ENCODE data around the gene ZNF618. TPM values are rescaled to one million over a fixed set of nuclear protein-coding genes. Genes with fewer than 3 reads are reported as not detected.
"Not testable (repeated sequence)": the region's sequence is repeated elsewhere in the genome, so short reads cannot be mapped to it uniquely, and the experiment has no call there.

The ZNF618 gene
- polyA plus RNA-seq, 1 donor (not counting 4 experiments of a cell fraction or from before 2014, with no cell fraction given): 2.5 TPM

DNA sequence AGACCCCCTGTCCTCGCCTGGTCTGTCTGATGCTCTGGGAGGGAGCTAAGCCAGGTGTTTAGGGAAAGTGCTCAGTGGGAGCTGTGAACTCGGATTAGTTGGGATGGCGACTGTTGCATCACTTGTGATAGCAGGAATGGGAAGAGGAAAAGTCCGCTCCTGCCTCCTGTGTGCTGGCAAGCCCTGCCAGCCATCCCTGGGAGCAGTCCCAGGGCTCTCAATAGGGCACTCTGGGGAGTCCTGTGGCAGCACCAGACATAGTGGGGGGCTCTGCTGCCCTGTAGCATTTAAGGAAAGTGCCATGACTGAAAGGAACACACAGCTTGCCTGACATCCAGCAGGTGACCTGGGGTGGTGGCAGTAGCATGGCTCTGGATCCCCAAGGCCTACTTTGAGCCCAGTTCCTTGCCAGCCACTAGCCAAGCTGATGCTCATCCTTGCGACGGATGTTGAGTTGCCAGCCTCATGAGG is 120.5 kb downstream of the ZNF618 start:
- Histone ChIP-seq H3K27ac (ENCODE audit: control insufficient read depth, insufficient read depth, low read length) (no peak overlapping the region), H3K4me1 (ENCODE audit: control insufficient read depth, extremely low read depth, insufficient read depth, low read length) (no peaks in the 10 kb centered on the region), H3K4me3 (ENCODE audit: control insufficient read depth in 2 of 3, extremely low read depth in 1 of 3, insufficient read depth in 2 of 3, low read depth in 1 of 3, low read length in 3 of 3) (no peak overlapping the region), H4K20me1 (ENCODE audit: control insufficient read depth, extremely low read depth, insufficient read depth, low read length) (no peaks in the 10 kb centered on the region), H3K9ac (ENCODE audit: control insufficient read depth, extremely low read depth, insufficient read depth, low read length) (no peak overlapping the region), H3K4me2 (ENCODE audit: control insufficient read depth, extremely low read depth, insufficient read depth, low read depth, low read length) (no peak overlapping the region), H3K27me3 (ENCODE audit: control insufficient read depth, extremely low read depth, insufficient read depth, low read length) (no peaks in the 10 kb centered on the region), H3K9me3 (ENCODE audit: control insufficient read depth, low read depth, low read length) (no peaks in the 10 kb centered on the region), H3K36me3 (ENCODE audit: control insufficient read depth in 2 of 2, extremely low read depth in 1 of 2, insufficient read depth in 2 of 2, low read length in 2 of 2) (peaks cover 0 to 1% of the 10 kb centered on the region in 2 experiments), H3K79me2 (ENCODE audit: control insufficient read depth, insufficient read depth, low read length) (no peaks in the 10 kb centered on the region), H2AFZ (ENCODE audit: control insufficient read depth, low read length) (no peak overlapping the region), H3K9me1 (ENCODE audit: control insufficient read depth, extremely low read depth, insufficient read depth, low read length) (peaks cover 4% of the 10 kb centered on the region)
- TF ChIP-seq, protein P1, sequence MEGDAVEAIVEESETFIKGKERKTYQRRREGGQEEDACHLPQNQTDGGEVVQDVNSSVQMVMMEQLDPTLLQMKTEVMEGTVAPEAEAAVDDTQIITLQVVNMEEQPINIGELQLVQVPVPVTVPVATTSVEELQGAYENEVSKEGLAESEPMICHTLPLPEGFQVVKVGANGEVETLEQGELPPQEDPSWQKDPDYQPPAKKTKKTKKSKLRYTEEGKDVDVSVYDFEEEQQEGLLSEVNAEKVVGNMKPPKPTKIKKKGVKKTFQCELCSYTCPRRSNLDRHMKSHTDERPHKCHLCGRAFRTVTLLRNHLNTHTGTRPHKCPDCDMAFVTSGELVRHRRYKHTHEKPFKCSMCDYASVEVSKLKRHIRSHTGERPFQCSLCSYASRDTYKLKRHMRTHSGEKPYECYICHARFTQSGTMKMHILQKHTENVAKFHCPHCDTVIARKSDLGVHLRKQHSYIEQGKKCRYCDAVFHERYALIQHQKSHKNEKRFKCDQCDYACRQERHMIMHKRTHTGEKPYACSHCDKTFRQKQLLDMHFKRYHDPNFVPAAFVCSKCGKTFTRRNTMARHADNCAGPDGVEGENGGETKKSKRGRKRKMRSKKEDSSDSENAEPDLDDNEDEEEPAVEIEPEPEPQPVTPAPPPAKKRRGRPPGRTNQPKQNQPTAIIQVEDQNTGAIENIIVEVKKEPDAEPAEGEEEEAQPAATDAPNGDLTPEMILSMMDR (optimal IDR thresholded peaks at IDR 0.05 in 1 of 3, IDR thresholded peaks at IDR 0.05 in 1 of 3, conservative IDR thresholded peaks at IDR 0.05 in 1 of 3; ENCODE audit: extremely low read depth in 1 of 3, insufficient read depth in 2 of 3, low read length in 3 of 3): no peak
- TF ChIP-seq EZH2 (IDR thresholded peaks at IDR 0.05; ENCODE audit: low read length): no peak
- dilution Hi-C loops (cut with MboI; ENCODE audit: extremely low pct_ligation_motif_present, low sequenced_read_pairs): no loop called here
- FAIRE-seq (no peak), DNase-seq (ENCODE audit: low read depth, low spot score) (no peak)

DNA sequence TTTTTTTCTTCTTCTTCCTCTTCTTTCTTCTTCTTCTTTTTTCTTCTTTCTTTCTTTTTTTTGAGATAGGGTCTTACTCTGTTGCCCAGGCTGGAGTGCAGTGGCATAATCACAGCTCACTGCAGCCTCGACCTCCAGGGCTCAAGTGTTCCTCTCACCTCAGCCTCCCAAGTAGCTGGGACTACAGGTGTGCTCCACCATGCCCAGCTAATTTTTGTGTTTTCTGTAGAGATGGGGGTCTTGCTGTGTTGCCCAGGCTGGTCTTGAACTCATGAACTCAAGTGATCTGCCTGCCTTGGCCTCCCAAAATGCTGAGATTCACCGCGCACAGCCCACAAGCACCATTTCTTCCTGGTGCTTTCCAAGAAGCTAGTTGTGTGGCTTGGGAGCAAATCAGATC is 121.0 kb downstream of the ZNF618 start:
- dilution Hi-C loops (cut with MboI; ENCODE audit: extremely low pct_ligation_motif_present, low sequenced_read_pairs); H3K27me3 ChIP-seq (ENCODE audit: control insufficient read depth, extremely low read depth, insufficient read depth, low read length); H3K9me3 ChIP-seq (ENCODE audit: control insufficient read depth, low read depth, low read length); H2AFZ ChIP-seq (ENCODE audit: control insufficient read depth, low read length); H3K79me2 ChIP-seq (ENCODE audit: control insufficient read depth, insufficient read depth, low read length); H3K9me1 ChIP-seq (ENCODE audit: control insufficient read depth, extremely low read depth, insufficient read depth, low read length); H3K4me3 ChIP-seq (ENCODE audit: control insufficient read depth in 2 of 3, extremely low read depth in 1 of 3, insufficient read depth in 2 of 3, low read depth in 1 of 3, low read length in 3 of 3); H3K9ac ChIP-seq (ENCODE audit: control insufficient read depth, extremely low read depth, insufficient read depth, low read length); DNase-seq (ENCODE audit: low read depth, low spot score); FAIRE-seq; H3K36me3 ChIP-seq (ENCODE audit: control insufficient read depth in 2 of 2, extremely low read depth in 1 of 2, insufficient read depth in 2 of 2, low read length in 2 of 2); H4K20me1 ChIP-seq (ENCODE audit: control insufficient read depth, extremely low read depth, insufficient read depth, low read length); H3K27ac ChIP-seq (ENCODE audit: control insufficient read depth, insufficient read depth, low read length); H3K4me2 ChIP-seq (ENCODE audit: control insufficient read depth, extremely low read depth, insufficient read depth, low read depth, low read length); H3K4me1 ChIP-seq (ENCODE audit: control insufficient read depth, extremely low read depth, insufficient read depth, low read length): not testable (repeated sequence)

- FAIRE-seq: no peak
- Histone ChIP-seq H3K36me3 (ENCODE audit: control insufficient read depth in 2 of 2, extremely low read depth in 1 of 2, insufficient read depth in 2 of 2, low read length in 2 of 2) (peaks cover 1 to 3% of the 10 kb centered on the region in 2 experiments), H3K27me3 (ENCODE audit: control insufficient read depth, extremely low read depth, insufficient read depth, low read length) (no peaks in the 10 kb centered on the region)
Observed at GRCh38 chr9:113997610-113998009, 121.5 kb downstream of the ZNF618 start.

More at GRCh38 chr9:113997610-113998009, 121.5 kb downstream of the ZNF618 start:
- Histone ChIP-seq H3K9me1 (ENCODE audit: control insufficient read depth, extremely low read depth, insufficient read depth, low read length) (peaks cover 4% of the 10 kb centered on the region), H4K20me1 (ENCODE audit: control insufficient read depth, extremely low read depth, insufficient read depth, low read length) (no peaks in the 10 kb centered on the region), H3K79me2 (ENCODE audit: control insufficient read depth, insufficient read depth, low read length) (no peaks in the 10 kb centered on the region), H3K9ac (ENCODE audit: control insufficient read depth, extremely low read depth, insufficient read depth, low read length) (no peak overlapping the region), H3K27ac (ENCODE audit: control insufficient read depth, insufficient read depth, low read length) (no peak overlapping the region), H2AFZ (ENCODE audit: control insufficient read depth, low read length) (no peak overlapping the region), H3K9me3 (ENCODE audit: control insufficient read depth, low read depth, low read length) (no peaks in the 10 kb centered on the region), H3K4me3 (ENCODE audit: control insufficient read depth in 2 of 3, extremely low read depth in 1 of 3, insufficient read depth in 2 of 3, low read depth in 1 of 3, low read length in 3 of 3) (no peak overlapping the region), H3K4me2 (ENCODE audit: control insufficient read depth, extremely low read depth, insufficient read depth, low read depth, low read length) (no peak overlapping the region), H3K4me1 (ENCODE audit: control insufficient read depth, extremely low read depth, insufficient read depth, low read length) (no peaks in the 10 kb centered on the region)
- TF ChIP-seq EZH2 (IDR thresholded peaks at IDR 0.05; ENCODE audit: low read length): no peak
- dilution Hi-C loops (cut with MboI; ENCODE audit: extremely low pct_ligation_motif_present, low sequenced_read_pairs): no loop called here
- no peak for DNase-seq (ENCODE audit: low read depth, low spot score)
